ENCODE results near the gene SIMC1.

Gene SIMC1

DNA sequence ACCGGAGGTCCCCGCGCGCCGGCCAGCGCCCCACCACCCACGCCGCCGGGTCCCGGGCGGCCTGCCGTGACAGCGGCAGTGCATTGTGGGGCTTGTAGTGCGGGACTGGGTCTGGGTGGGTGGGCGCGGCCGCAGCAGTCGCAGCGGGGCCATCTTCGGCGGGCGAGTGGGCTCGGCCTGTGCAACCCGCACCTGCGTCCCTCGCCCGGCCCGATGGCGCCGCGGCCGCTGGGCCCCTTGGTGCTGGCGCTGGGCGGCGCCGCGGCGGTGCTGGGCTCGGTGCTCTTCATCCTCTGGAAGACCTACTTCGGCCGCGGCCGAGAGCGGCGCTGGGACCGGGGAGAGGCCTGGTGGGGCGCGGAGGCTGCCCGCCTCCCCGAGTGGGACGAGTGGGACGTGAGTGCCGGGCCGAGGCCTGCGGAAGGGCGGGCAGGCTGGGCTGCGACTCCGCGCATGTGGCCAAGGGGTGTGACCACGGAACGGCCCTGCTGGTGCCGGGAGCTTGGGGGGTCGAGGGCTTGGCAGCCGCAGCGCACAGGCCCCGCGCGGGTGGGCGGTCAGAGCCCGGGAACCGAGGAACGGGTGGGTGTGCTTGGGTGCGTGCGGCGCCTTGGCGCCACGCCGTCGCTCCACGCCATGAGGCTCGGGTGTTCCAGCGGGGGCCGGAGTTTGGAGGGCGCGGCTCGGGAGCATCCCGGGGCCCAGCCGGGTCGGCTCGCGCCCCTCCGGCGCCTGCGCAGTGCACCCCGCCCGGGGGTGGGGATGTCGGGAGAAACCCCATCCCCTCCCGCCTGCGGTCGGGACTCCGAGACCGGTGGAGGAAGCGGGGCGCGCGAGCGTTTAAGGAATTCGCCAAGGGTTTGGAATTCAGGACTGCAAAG is 127.4 kb downstream of the SIMC1 start, which contains the start of gene ARL10:
Gene ARL10, plus strand, starts transcription at position 137 of the 881 bp plus-strand sequence. Its CDS starts 77 bp downstream, at position 214.
- peak; percentile 5 for DNase-seq

DNA sequence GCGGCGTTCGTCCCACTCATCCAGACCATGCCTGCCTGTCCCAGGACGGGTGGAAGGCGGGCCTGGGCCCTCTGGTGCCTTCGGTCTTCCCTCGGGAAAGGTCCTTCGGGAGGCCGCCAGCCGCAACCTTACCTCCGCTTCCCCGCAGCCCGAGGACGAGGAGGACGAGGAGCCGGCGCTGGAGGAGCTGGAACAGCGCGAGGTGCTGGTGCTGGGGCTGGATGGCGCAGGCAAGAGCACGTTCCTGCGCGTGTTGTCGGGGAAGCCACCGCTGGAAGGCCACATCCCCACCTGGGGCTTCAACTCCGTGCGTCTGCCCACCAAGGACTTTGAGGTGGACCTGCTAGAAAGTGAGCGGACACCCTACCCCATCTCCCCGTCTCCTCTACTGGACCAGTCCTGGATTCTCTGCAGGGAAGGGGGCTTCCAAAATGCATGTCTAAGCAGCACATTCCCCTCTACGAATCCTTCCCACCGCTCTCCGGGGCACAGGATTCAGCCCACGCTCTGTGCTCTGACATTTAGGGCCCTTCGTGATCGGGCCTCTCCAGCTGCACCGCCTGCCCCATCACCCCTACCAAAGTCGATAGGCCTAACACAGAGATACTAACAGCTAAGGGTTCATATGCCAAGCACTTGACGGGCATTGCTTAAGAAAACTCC is 128.1 kb downstream of the SIMC1 start:
- DNase-seq: peak; percentile 6

GRCh38 chr5:176368726-176369125 is 130.5 kb downstream of the SIMC1 start:
- DNase-seq: no peak

- DNase-seq: no peak
Observed at GRCh38 chr5:176369934-176370711, 131.9 kb downstream of the SIMC1 start.

DNA sequence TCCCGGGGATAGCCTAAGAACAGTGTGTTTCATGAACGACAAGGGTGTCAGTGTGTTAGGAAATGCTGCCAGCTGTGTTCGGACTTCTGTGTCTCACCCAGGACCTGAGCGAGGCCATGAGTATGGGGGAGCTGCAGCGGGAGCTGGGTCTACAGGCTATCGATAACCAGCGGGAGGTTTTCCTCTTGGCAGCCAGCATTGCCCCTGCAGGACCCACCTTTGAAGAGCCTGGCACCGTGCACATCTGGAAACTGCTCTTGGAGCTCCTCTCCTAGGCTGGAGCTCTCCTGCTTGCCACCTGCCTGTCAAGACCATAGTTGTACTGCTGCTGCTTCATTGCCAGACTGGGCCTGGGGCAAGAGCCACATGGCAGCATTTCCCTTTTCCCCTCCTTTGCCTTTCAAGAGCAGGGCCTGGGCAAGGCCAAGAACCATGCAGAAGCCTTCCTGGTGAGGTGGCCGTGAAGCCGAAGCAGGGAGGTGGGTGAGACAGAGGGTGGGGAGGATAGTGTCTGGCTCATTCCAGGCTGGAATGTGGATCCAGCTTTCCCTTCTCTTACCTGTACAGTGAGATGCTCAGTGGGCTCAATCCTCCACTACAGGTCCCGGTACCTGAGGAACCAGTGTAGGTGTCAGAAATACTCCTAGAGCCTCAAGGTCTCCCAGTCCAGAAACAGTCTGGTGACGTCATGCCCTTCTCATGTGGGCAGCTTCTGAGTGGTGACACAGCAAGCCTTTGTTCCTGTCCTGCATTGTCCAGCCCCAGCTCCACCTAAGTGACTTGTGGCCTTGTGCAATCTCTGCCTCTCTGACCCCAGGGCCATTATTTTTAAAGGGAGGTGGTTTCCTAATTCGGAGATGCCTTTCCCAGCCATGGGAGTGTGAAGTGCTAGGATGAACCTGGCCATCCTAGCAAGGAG is 133.7 kb downstream of the SIMC1 start:
- no peak for DNase-seq

- no peak for DNase-seq
Observed at GRCh38 chr5:176373100-176373818, 135.0 kb downstream of the SIMC1 start.

DNA sequence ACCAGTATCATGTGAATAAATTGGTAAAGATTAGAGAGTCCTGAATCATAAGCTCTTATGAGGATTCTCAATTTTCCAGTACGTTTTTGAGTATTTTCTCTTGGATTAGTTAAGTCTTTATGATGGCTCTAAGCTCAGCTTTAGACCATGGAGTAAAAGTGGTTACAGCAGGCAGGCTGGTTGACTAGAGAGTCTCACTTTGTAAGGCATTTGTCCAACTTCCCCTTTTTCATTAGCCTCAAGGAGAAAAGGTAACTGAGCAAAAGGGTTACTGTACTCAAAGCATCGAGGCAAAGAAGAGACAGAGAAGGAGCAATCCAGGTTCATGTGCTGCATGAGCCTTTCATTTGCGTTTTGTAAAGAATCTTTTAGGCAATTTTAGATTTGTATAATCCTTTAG is 141.7 kb downstream of the SIMC1 start:
- no peak for DNase-seq

DNA sequence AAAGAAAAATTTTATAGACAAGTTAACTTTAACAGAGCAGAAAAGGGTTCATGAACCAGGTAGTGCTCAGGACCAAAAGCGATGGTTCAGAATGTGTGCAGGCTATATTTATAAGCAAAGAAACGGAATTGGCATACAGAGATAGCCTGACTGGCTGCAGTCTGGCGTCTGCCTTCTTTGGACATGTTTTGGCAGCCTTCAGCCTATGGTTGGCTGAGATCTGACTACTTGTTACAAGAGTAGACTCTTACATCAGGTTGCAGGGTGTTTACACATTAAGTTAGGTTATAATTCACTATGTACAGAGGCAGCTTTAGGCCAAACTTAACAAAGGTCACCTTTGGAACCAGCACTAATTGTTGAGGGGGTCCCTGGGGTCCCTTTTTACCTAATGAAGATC is 143.2 kb downstream of the SIMC1 start:
- no peak for DNase-seq

DNA sequence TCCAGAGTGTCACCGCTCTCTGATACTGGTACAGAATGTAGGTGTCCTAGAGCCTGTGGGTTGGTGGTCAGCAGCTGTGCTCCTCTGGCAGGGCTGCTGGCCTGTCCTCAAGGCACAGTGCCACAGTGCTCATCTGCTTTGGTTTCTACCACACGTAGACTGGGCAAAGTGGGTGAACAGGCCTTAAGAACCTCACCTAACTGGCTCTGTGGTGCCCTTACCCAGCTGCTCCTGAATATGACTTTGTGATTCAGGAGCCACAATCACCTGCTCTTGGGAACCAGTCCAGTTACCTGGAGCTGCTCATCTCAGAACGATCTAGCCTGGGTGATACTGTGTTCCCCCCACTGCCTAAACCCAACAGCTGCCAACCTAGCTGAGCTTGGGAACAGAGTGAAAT is 143.8 kb downstream of the SIMC1 start:
- no peak for DNase-seq

- DNase-seq: no peak
Observed at GRCh38 chr5:176382721-176383120, 144.5 kb downstream of the SIMC1 start.

DNA sequence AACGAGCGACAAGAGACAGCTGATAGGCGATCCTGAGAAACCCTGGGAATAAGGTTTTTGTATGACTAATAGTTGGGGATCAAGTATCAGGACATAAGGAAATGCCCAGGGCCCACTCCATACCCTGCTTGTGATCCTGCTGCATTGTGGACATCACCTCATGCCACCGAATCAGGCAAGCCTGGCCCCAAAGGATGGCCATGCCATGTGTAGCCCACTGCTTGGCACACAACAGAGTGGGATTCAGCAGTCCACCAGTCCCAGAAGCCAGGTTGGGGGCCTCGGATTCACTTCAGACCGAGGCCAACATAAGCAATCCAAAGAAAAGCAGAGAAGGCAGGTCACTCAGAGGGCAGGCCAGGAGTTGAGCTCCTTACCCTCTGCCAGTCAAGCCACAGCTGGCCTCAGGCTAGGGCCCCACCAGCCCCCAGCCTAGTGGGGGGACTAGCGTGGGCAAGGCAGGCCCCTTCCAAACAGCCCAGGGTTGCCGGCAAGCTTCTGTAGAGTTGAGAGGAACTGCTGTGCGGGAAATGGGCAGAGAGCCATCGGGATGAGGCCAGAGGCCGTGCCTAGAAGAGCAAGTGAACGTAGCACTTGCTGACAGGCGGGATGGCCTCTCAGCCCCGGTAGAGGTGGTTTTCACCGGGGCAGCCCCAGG is 145.2 kb downstream of the SIMC1 start:
- no peak for DNase-seq

- DNase-seq: no peak
Observed at GRCh38 chr5:176383961-176384360, 145.7 kb downstream of the SIMC1 start.

- no peak for DNase-seq
Observed at GRCh38 chr5:176384366-176384930, 146.2 kb downstream of the SIMC1 start.

- no peak for DNase-seq
Observed at GRCh38 chr5:176384991-176385390, 146.8 kb downstream of the SIMC1 start.

- DNase-seq: no peak
Observed at GRCh38 chr5:176386491-176386890, 148.3 kb downstream of the SIMC1 start.

DNA sequence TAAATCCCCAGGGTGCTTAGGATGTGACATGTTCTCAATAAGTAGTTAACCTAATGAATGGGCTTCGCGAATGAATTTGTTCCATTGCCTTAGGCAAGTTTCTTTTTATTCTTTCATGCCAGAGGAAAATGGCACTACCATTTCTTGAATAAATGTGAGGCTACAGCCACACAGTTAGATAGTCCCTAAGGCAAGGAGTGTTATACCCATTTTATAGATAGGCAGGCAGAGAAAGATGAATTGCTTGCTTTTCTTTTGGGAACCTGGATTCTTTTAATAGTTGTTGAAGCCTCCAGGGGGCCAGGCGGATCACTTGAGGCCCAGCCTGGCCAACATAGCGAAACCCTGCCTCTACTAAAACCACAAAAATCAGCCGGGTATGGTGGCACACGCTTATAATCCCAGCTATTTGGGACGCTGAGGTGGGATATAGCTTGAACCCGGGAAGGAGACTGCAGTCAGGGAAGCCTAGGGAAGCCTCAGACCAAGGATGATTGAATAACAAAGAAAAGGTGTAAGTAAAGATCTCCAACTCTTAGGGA is 149.2 kb downstream of the SIMC1 start:
- DNase-seq: no peak

DNA sequence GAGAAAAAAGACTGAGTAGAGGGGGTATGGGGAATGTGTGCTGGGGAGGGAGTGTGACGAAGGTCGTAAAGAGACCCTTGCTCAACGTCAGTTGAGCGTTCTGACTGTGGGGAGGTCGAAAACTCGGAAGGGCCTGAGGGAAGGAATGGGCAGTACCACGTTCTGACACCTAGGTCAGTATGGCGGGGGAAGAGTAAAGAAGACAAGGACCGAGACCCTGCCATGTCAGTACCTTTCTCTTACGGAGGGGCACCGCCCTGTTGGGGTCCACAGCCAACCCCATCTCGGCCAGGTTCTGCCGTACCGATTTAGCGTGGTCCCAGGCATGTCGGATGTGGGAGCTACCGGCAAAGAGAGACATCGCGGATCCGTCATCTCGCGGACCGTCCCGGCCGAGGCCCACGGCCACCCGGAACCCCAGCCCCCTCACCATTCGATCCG is 149.8 kb downstream of the SIMC1 start:
- DNase-seq: no peak

GRCh38 chr5:176388444-176389134 is 150.4 kb downstream of the SIMC1 start, which contains the start of the genes HIGD2A and NOP16:
Gene HIGD2A, plus strand, starts transcription at chr5:176388751. Its CDS starts 69 bp downstream, at chr5:176388820.
Gene NOP16, minus strand, starts transcription at chr5:176388598. Its CDS starts 59 bp downstream, at chr5:176388539.
- peak; percentile 93 for DNase-seq
